Neural progenitor cell (in vitro differentiated cells): ENCODE measurements around the gene RASGRF2. TPM values are rescaled to one million over a fixed set of nuclear protein-coding genes. Genes with fewer than 3 reads are reported as not detected.

Experiments
- DNase-seq: peaks from one replicate; pipeline ENCODE4 v3.0.0-alpha.2; 2016; ENCODE audit warnings: low spot score
- H2AFZ ChIP-seq: fragments of 200-600 bp; sonication (generic); replicated peaks from 2 replicates; pipeline ENCODE4 v1.6.1; 2016; ENCODE audit warnings: antibody characterized with exemption
- H3F3A ChIP-seq: fragments of 200-600 bp; sonication (generic); 2 replicates; pipeline ENCODE4 v1.6.1; 2016; ENCODE audit warnings: antibody characterized with exemption, low read depth
- H3K27ac ChIP-seq: fragments of 200-600 bp; sonication (generic); 2 replicates; pipeline ENCODE4 v1.5.1; 2016; ENCODE audit warnings: mild to moderate bottlenecking
- H3K27me3 ChIP-seq: fragments of 200-600 bp; sonication (generic); 2 replicates; pipeline ENCODE4 v1.6.1; 2016; ENCODE audit warnings: mild to moderate bottlenecking, moderate library complexity
- H3K36me3 ChIP-seq: fragments of 200-600 bp; sonication (generic); 2 replicates; pipeline ENCODE4 v1.5.1; 2016
- H3K4me1 ChIP-seq: fragments of 200-600 bp; sonication (generic); 2 replicates; pipeline ENCODE4 v1.6.1; 2016; ENCODE audit warnings: mixed run types
- H3K4me2 ChIP-seq: fragments of 200-600 bp; sonication (generic); 2 replicates; pipeline ENCODE4 v1.6.1; 2016
- H3K4me3 ChIP-seq: fragments of 200-600 bp; sonication (generic); 2 replicates; pipeline ENCODE4 v1.5.1; 2016
- H3K79me2 ChIP-seq: fragments of 200-600 bp; sonication (generic); 2 replicates; pipeline ENCODE4 v1.6.1; 2016; ENCODE audit warnings: low read depth
- H3K9ac ChIP-seq: fragments of 200-600 bp; sonication (generic); 2 replicates; pipeline ENCODE4 v1.6.1; 2016
- H3K9me3 ChIP-seq: fragments of 200-600 bp; sonication (generic); 2 replicates; pipeline ENCODE4 v1.5.1; 2016; ENCODE audit warnings: low read depth
- H4K20me1 ChIP-seq: fragments of 200-600 bp; sonication (generic); 2 replicates; pipeline ENCODE4 v1.6.1; 2016; ENCODE audit warnings: low read depth
- H3K27ac Mint-ChIP-seq: 3 replicates; pipeline ENCODE4 v1.8.0; 2021; ENCODE audit warnings: mixed read lengths
- H3K27me3 Mint-ChIP-seq: 2 replicates; pipeline ENCODE4 v1.8.0; 2022; ENCODE audit warnings: low read depth, mild to moderate bottlenecking, inconsistent platforms, moderate library complexity, mixed read lengths; ENCODE audit not compliant: insufficient read depth
- H3K36me3 Mint-ChIP-seq: 3 replicates; pipeline ENCODE4 v1.8.0; 2021; ENCODE audit warnings: mixed read lengths
- H3K4me1 Mint-ChIP-seq: 3 replicates; pipeline ENCODE4 v1.8.0; 2021; ENCODE audit warnings: mixed read lengths
- H3K4me3 Mint-ChIP-seq: 3 replicates; pipeline ENCODE4 v1.8.0; 2021; ENCODE audit warnings: mild to moderate bottlenecking, moderate library complexity, mixed read lengths
- H3K9me3 Mint-ChIP-seq: 3 replicates; pipeline ENCODE4 v1.8.0; 2020; ENCODE audit warnings: mixed read lengths
- EZH2 ChIP-seq: fragments of 200-600 bp; sonication (generic); IDR thresholded peaks from 2 replicates; pipeline ENCODE4 v1.6.1; 2017; ENCODE audit warnings: antibody characterized with exemption, mild to moderate bottlenecking, moderate library complexity
- EZH2phosphoT487 ChIP-seq: fragments of 200-600 bp; sonication (generic); IDR thresholded peaks from 2 replicates; pipeline ENCODE4 v1.6.1; 2017; ENCODE audit warnings: antibody characterized with exemption
- total RNA-seq: library from RNA; depleted of rRNA; stranded (reverse); fragments of >200 nt; gene quantifications from 2 replicates; pipeline ENCODE4 v1.2.3, GENCODE V29; 2015; ENCODE audit warnings: low replicate concordance
- TF ChIP-seq, protein P1 (sequence below): fragments of 200-600 bp; sonication (generic); IDR thresholded peaks from 2 replicates; pipeline ENCODE4 v1.5.1; 2017; ENCODE audit warnings: antibody characterized with exemption, mild to moderate bottlenecking

RASGRF2 gene
- total RNA-seq, 1 donor from 2014 or later: 0.15 TPM

DNA sequence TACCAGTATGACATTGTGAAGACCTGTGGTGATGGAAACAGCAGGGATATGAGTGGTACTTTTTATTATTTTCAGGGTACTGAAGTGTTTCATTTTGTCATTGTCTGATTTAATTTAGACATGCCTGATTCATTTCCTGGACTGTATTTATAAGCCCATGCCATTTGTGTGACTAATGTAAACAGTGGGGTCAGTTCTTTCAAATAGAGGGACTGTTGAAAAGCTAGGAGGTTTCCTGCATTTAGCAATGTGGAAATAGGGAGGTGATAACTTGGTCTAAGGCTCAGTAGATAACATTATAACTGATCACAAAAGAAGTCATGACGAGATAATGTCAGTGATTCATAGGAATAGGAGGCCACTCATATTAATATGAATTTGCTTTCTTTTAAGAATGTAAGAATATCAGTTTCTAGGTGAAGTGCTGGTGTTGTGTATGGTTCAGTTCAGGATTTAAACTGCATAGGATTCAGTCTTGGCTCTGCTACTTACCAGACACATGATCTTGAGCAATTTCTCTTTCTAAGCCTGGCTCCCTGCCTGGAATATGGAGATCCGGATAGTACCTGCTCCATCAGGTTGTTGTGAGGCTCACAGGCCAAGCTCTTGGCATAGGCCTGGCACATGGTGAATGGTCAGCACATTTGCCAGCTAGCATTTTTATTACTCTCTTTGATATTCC, 7.5 kb downstream of the RASGRF2 start:
- DNase-seq: no peak
- no peaks in the 10 kb centered on the region for H3K79me2 ChIP-seq
- H3K4me3 ChIP-seq: no peak overlapping the region
- Mint-ChIP-seq H3K36me3 (no peaks in the 10 kb centered on the region), H3K4me3 (no peak overlapping the region), H3K27ac (no peak overlapping the region), H3K27me3 (peaks cover 13% of the 10 kb centered on the region), H3K9me3 (no peaks in the 10 kb centered on the region), H3K4me1 (no peaks in the 10 kb centered on the region)
- TF ChIP-seq EZH2: no peak
- TF ChIP-seq EZH2phosphoT487: no peak
- no peaks in the 10 kb centered on the region for H3K4me1 ChIP-seq
- no peaks in the 10 kb centered on the region for H3K36me3 ChIP-seq
- no peak overlapping the region for H3K9ac ChIP-seq
- no peaks in the 10 kb centered on the region for H3K9me3 ChIP-seq
- H4K20me1 ChIP-seq: no peaks in the 10 kb centered on the region
- peaks cover 20% of the 10 kb centered on the region for H3K27me3 ChIP-seq
- no peaks in the 10 kb centered on the region for H3F3A ChIP-seq
- no peak overlapping the region for H3K27ac ChIP-seq
- H3K4me2 ChIP-seq: no peak overlapping the region
- no peak overlapping the region for H2AFZ ChIP-seq

- no peak overlapping the region for H3K4me3 Mint-ChIP-seq
Observed at GRCh38 chr5:80973027-80973426, 12.9 kb downstream of the RASGRF2 start.

DNA sequence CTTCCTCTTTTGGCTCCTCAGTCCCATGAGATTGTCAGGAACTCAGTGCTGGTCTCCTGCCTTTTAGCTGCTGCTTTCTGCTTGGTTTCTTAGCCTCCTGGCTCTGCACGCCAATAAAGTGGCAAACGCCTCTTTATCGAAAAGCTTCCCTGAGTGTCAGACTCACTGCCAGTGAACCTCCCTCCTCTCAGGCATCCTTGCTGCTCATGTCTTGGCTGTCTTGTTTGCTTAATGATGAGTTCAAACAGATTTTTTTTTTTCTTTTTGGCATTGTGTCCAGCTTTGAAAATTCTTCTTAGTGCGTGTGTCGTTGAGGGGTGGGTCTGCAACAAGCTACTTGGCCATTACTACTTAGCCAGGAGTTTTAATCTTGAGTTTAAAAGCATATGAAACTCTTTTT, 14.9 kb downstream of the RASGRF2 start:
- Histone ChIP-seq H3K4me2 (no peak overlapping the region), H3K79me2 (no peaks in the 10 kb centered on the region)

More at GRCh38 chr5:80973027-80973426, 12.9 kb downstream of the RASGRF2 start:
- no peaks in the 10 kb centered on the region for H3F3A ChIP-seq
- TF ChIP-seq EZH2phosphoT487 (no peak), EZH2 (no peak)
- TF ChIP-seq, protein P1, sequence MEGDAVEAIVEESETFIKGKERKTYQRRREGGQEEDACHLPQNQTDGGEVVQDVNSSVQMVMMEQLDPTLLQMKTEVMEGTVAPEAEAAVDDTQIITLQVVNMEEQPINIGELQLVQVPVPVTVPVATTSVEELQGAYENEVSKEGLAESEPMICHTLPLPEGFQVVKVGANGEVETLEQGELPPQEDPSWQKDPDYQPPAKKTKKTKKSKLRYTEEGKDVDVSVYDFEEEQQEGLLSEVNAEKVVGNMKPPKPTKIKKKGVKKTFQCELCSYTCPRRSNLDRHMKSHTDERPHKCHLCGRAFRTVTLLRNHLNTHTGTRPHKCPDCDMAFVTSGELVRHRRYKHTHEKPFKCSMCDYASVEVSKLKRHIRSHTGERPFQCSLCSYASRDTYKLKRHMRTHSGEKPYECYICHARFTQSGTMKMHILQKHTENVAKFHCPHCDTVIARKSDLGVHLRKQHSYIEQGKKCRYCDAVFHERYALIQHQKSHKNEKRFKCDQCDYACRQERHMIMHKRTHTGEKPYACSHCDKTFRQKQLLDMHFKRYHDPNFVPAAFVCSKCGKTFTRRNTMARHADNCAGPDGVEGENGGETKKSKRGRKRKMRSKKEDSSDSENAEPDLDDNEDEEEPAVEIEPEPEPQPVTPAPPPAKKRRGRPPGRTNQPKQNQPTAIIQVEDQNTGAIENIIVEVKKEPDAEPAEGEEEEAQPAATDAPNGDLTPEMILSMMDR: no peak
- H3K4me2 ChIP-seq: no peak overlapping the region
- DNase-seq: no peak
- no peak overlapping the region for H2AFZ ChIP-seq
- H3K79me2 ChIP-seq: no peaks in the 10 kb centered on the region
- H3K27me3 ChIP-seq: no peaks in the 10 kb centered on the region
- H3K4me3 ChIP-seq: no peak overlapping the region
- H3K9me3 Mint-ChIP-seq: no peaks in the 10 kb centered on the region
- H3K4me1 ChIP-seq: no peaks in the 10 kb centered on the region
- H3K9me3 ChIP-seq: no peaks in the 10 kb centered on the region
- peaks cover 2% of the 10 kb centered on the region for H3K27me3 Mint-ChIP-seq
- H3K36me3 Mint-ChIP-seq: no peaks in the 10 kb centered on the region
- H4K20me1 ChIP-seq: no peaks in the 10 kb centered on the region
- H3K4me1 Mint-ChIP-seq: no peaks in the 10 kb centered on the region
- H3K9ac ChIP-seq: no peak overlapping the region
- H3K27ac Mint-ChIP-seq: no peak overlapping the region
- H3K27ac ChIP-seq: no peak overlapping the region
- H3K36me3 ChIP-seq: no peaks in the 10 kb centered on the region

More for the DNA sequence above, 14.9 kb downstream of the RASGRF2 start:
- H3K27ac ChIP-seq: no peak overlapping the region
- H3K9me3 ChIP-seq: no peaks in the 10 kb centered on the region
- no peaks in the 10 kb centered on the region for H3K4me1 ChIP-seq
- Mint-ChIP-seq H3K36me3 (no peaks in the 10 kb centered on the region), H3K4me1 (no peaks in the 10 kb centered on the region), H3K27me3 (no peaks in the 10 kb centered on the region), H3K27ac (no peak overlapping the region), H3K4me3 (no peak overlapping the region), H3K9me3 (no peaks in the 10 kb centered on the region)
- no peak overlapping the region for H3K9ac ChIP-seq
- no peak overlapping the region for H2AFZ ChIP-seq
- H3K27me3 ChIP-seq: no peaks in the 10 kb centered on the region
- no peak overlapping the region for H3K4me3 ChIP-seq
- DNase-seq: no peak
- TF ChIP-seq EZH2phosphoT487 (no peak), EZH2 (no peak)
- TF ChIP-seq, protein P1: no peak
- no peaks in the 10 kb centered on the region for H3K36me3 ChIP-seq
- H3F3A ChIP-seq: no peaks in the 10 kb centered on the region
- H4K20me1 ChIP-seq: no peaks in the 10 kb centered on the region
